CD14-positive monocyte (primary cell): ENCODE results near the gene SCAMP3. TPM values are rescaled to one million over a fixed set of nuclear protein-coding genes. Genes with fewer than 3 reads are reported as not detected.

Source experiments
- DNase-seq, 3 donors: peaks; one replicate each; pipeline ENCODE4 v3.0.0-alpha.2; 2011 to 2022
- H2AFZ ChIP-seq: 2 replicates; pipeline ENCODE4 v1.6.0; 2012; ENCODE audit warnings: mild to moderate bottlenecking, low read depth, low read length, inconsistent platforms; ENCODE audit not compliant: insufficient read depth, poor library complexity, severe bottlenecking
- H3K27ac ChIP-seq, 2 donors: 1 replicate in 1 of 2; 2 replicates in 1 of 2; pipeline ENCODE4 v1.5.1; 2012 to 2013; ENCODE audit warnings: low read length in 2 of 2, control low read depth in 1 of 2, inconsistent platforms in 1 of 2, low read depth in 1 of 2, mild to moderate bottlenecking in 1 of 2
- H3K27me3 ChIP-seq, 2 donors: one replicate each; pipeline versions ENCODE4 v1.6.0 to v1.6.1; 2011 to 2013; ENCODE audit warnings: low read length in 2 of 2; ENCODE audit not compliant: control insufficient read depth in 2 of 2, insufficient read depth in 2 of 2
- H3K36me3 ChIP-seq, 2 donors: replicated peaks in 1 of 2; 1 replicate in 1 of 2; 2 replicates in 1 of 2; pipeline versions ENCODE4 v1.5.1 to v1.6.1; 2012 to 2013; ENCODE audit warnings: low read length in 2 of 2, control low read depth in 1 of 2, inconsistent platforms in 1 of 2, mild to moderate bottlenecking in 1 of 2; ENCODE audit not compliant: insufficient read depth in 2 of 2, control insufficient read depth in 1 of 2
- H3K4me1 ChIP-seq, 2 donors: 1 replicate in 1 of 2; 2 replicates in 1 of 2; pipeline versions ENCODE4 v1.5.1 to v1.6.1; 2012 to 2013; ENCODE audit warnings: low read length in 2 of 2, control low read depth in 1 of 2, inconsistent platforms in 1 of 2, mild to moderate bottlenecking in 1 of 2, moderate library complexity in 1 of 2; ENCODE audit not compliant: insufficient read depth in 2 of 2, control insufficient read depth in 1 of 2
- H3K4me2 ChIP-seq: replicated peaks from 2 replicates; pipeline ENCODE3; 2012; ENCODE audit warnings: low read length, moderate library complexity, mild to moderate bottlenecking; ENCODE audit not compliant: poor library complexity, severe bottlenecking; ENCODE audit errors: extremely low read depth
- H3K4me3 ChIP-seq, 3 experiments: fragments of 200-600 bp in 1 of 3; sonication (generic) in 1 of 3; replicated peaks in 1 of 3; 1 replicate in 2 of 3; 2 replicates in 1 of 3; pipeline ENCODE4 v1.5.1; 2011 to 2013; ENCODE audit warnings: low read length in 3 of 3, mild to moderate bottlenecking in 3 of 3, control low read depth in 2 of 3, low read depth in 2 of 3, inconsistent platforms in 1 of 3, moderate library complexity in 1 of 3
- H3K79me2 ChIP-seq: 2 replicates; pipeline ENCODE4 v1.6.0; 2012; ENCODE audit warnings: mild to moderate bottlenecking, control low read depth, inconsistent platforms, low read length, moderate library complexity; ENCODE audit not compliant: insufficient read depth
- H3K9ac ChIP-seq: 2 replicates; pipeline ENCODE4 v1.6.0; 2017; ENCODE audit warnings: low read length, mild to moderate bottlenecking; ENCODE audit not compliant: insufficient read depth, poor library complexity, severe bottlenecking
- H3K9me3 ChIP-seq, 2 donors: replicated peaks in 1 of 2; 1 replicate in 1 of 2; 2 replicates in 1 of 2; pipeline versions ENCODE4 v1.5.1 to v1.6.1; 2012 to 2013; ENCODE audit warnings: low read length in 2 of 2, control low read depth in 1 of 2; ENCODE audit not compliant: control insufficient read depth in 1 of 2, insufficient read depth in 1 of 2
- H4K20me1 ChIP-seq: 2 replicates; pipeline ENCODE4 v1.6.0; 2012; ENCODE audit warnings: mild to moderate bottlenecking, low read length, control low read depth, moderate library complexity; ENCODE audit not compliant: insufficient read depth
- H3K27ac Mint-ChIP-seq, 7 donors: one replicate each; pipeline ENCODE4 v1.8.0; 2020; ENCODE audit warnings: mild to moderate bottlenecking in 7 of 7, mixed read lengths in 7 of 7, moderate library complexity in 6 of 7, inconsistent platforms in 2 of 7
- H3K27me3 Mint-ChIP-seq, 3 donors: one replicate each; pipeline ENCODE4 v1.8.0; 2021 to 2022; ENCODE audit warnings: low read depth in 3 of 3, mild to moderate bottlenecking in 3 of 3, mixed read lengths in 3 of 3, moderate library complexity in 3 of 3, inconsistent platforms in 1 of 3
- H3K36me3 Mint-ChIP-seq, 2 donors: one replicate each; pipeline ENCODE4 v1.8.0; 2020; ENCODE audit warnings: mixed read lengths in 2 of 2, inconsistent platforms in 1 of 2, mild to moderate bottlenecking in 1 of 2
- H3K4me1 Mint-ChIP-seq: one replicate; pipeline ENCODE4 v1.8.0; 2020; ENCODE audit warnings: mild to moderate bottlenecking, mixed read lengths
- H3K4me3 Mint-ChIP-seq, 2 donors: one replicate each; pipeline ENCODE4 v1.8.0; 2020; ENCODE audit warnings: mild to moderate bottlenecking in 2 of 2, mixed read lengths in 2 of 2, moderate library complexity in 1 of 2
- H3K9me3 Mint-ChIP-seq, 7 donors: one replicate each; pipeline ENCODE4 v1.8.0; 2020 to 2022; ENCODE audit warnings: mixed read lengths in 7 of 7, mild to moderate bottlenecking in 6 of 7, moderate library complexity in 6 of 7, inconsistent platforms in 2 of 7
- WGBS: methylation state at CpG from one replicate; pipeline ENCODE4 v1.1.5; 2013; ENCODE audit warnings: missing lambda C conversion rate; ENCODE audit not compliant: insufficient coverage; 5-methylcytosine and 5-hydroxymethylcytosine counted together
- intact Hi-C, 2 donors: fragments of 100-400 bp; cut with micrococcal nuclease; formaldehyde crosslinking; loops; one replicate each; pipeline versions ENCODE4 v1.15.0 to v1.15.1; 2023
- polyA plus RNA-seq, 3 donors: library from polyadenylated mRNA; depleted of rRNA in 1 of 3; unstranded in 2 of 3; stranded (reverse) in 1 of 3; fragments of 300-500 nt in 2 of 3; fragments of >200 nt in 1 of 3; fragmentation: Illumina TruSeq in 2 of 3; gene quantifications; 1 replicate in 2 of 3; 2 replicates in 1 of 3; pipeline ENCODE4 v1.2.3, GENCODE V29; 2012 to 2021
- TF ChIP-seq, protein P1 (sequence below): fragments of 200-600 bp; IDR thresholded peaks from one replicate; pipeline ENCODE4 v1.8.0; 2022; ENCODE audit warnings: antibody characterized with exemption, mild to moderate bottlenecking

Gene SCAMP3
- polyA plus RNA-seq, 3 donors = 54.9 to 69.8 (median 64.9) TPM

DNA sequence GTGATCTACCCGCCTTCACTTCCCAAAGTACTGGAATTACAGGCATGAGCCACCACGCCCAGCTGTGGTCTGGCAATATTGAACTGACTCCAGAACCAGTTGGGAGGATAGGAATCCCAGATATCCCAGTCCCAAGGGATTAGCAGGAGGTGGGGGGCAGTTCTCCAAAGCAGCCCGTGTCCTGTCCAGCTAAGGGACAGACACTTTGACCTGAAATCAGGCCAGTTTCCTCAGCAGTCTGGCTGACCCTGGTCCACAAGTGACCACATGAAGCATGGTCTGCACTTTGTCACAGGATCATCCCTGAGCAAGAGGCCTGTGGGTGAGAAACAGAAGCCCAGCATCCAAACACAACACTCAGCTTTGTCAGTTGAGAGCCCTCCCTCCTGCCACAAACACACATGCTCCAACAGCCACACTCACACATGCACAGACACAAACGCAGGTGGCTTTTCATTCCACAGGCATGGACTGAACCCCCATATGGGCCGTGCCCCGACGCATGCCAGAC is 43.8 kb upstream of the SCAMP3 start:
- peaks cover 23% of the 10 kb centered on the region for H3K79me2 ChIP-seq
- Mint-ChIP-seq H3K36me3 (peaks cover 0 to 5% of the 10 kb centered on the region in 2 donors), H3K27me3 (peaks cover 2 to 6% (median 2%) of the 10 kb centered on the region in 3 donors), H3K9me3 (no peaks in the 10 kb centered on the region), H3K4me1 (peaks cover 29% of the 10 kb centered on the region), H3K4me3 (no peak overlapping the region), H3K27ac (no peak overlapping the region)
- H3K27me3 ChIP-seq = no peaks in the 10 kb centered on the region
- no peaks in the 10 kb centered on the region for H3K36me3 ChIP-seq
- H3K4me3 ChIP-seq = no peak overlapping the region
- peaks cover 19 to 23% of the 10 kb centered on the region in 2 donors for H3K4me1 ChIP-seq
- no peaks in the 10 kb centered on the region for H3K9me3 ChIP-seq
- intact Hi-C loops = loop anchor here in 1 of 2 donors (5.0 kb wide), 1 partner anchor 99 kb away; the partner anchor contains the start of genes MTX1 and THBS3
- no peak overlapping the region for H3K27ac ChIP-seq
- H2AFZ ChIP-seq = no peak overlapping the region
- H3K4me2 ChIP-seq = no peak overlapping the region
- 96% methylated on average over 4 of the region's 7 CpGs for WGBS
- H4K20me1 ChIP-seq = no peaks in the 10 kb centered on the region
- TF ChIP-seq, protein P1, sequence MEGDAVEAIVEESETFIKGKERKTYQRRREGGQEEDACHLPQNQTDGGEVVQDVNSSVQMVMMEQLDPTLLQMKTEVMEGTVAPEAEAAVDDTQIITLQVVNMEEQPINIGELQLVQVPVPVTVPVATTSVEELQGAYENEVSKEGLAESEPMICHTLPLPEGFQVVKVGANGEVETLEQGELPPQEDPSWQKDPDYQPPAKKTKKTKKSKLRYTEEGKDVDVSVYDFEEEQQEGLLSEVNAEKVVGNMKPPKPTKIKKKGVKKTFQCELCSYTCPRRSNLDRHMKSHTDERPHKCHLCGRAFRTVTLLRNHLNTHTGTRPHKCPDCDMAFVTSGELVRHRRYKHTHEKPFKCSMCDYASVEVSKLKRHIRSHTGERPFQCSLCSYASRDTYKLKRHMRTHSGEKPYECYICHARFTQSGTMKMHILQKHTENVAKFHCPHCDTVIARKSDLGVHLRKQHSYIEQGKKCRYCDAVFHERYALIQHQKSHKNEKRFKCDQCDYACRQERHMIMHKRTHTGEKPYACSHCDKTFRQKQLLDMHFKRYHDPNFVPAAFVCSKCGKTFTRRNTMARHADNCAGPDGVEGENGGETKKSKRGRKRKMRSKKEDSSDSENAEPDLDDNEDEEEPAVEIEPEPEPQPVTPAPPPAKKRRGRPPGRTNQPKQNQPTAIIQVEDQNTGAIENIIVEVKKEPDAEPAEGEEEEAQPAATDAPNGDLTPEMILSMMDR = no peak
- no peak for DNase-seq
- no peak overlapping the region for H3K9ac ChIP-seq

DNA sequence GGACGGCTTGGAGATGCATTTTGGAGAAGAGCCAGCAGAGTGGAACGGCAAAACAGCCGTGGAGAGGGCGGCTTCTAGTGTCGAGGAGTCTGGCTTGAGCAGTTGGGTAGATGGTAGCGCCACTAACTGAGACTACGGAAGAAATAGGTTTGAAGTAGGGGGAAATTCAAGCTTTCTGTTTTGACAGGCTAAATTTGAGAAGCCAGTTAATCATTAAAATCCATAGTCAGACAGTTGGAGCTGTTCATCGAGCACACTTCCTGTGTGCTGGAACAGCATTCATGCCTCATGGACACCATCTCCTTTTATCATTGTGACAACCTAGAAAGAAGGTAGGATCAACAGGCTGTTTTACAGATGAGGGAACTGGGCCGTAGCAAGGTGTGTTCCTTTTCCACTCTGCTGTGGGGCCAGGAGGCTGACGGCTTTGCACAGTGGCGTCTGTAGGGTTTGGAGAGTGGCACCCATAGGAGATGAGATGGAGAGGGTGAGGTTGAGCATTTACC is 42.5 kb upstream of the SCAMP3 start:
- Mint-ChIP-seq H3K27ac (no peak overlapping the region), H3K9me3 (no peaks in the 10 kb centered on the region), H3K4me3 (no peak overlapping the region), H3K27me3 (peaks cover 2 to 6% (median 2%) of the 10 kb centered on the region in 3 donors), H3K36me3 (no peaks in the 10 kb centered on the region), H3K4me1 (peaks cover 17% of the 10 kb centered on the region)
- H3K4me2 ChIP-seq = no peak overlapping the region
- no peaks in the 10 kb centered on the region for H3K36me3 ChIP-seq
- WGBS = 92% methylated on average over 7 of the region's 11 CpGs
- H3K4me1 ChIP-seq = peaks cover 14 to 16% of the 10 kb centered on the region in 2 donors
- intact Hi-C loops = loop anchor here in 1 of 2 donors (5.0 kb wide), 1 partner anchor 97 kb away; the partner anchor contains the start of genes MTX1 and THBS3
- TF ChIP-seq, protein P1 = no peak
- H3K27ac ChIP-seq = no peak overlapping the region
- no peak for DNase-seq
- no peak overlapping the region for H3K9ac ChIP-seq
- peaks cover 10% of the 10 kb centered on the region for H3K79me2 ChIP-seq
- H3K4me3 ChIP-seq = no peak overlapping the region
- no peaks in the 10 kb centered on the region for H3K27me3 ChIP-seq
- no peaks in the 10 kb centered on the region for H3K9me3 ChIP-seq
- no peak overlapping the region for H2AFZ ChIP-seq
- H4K20me1 ChIP-seq = no peaks in the 10 kb centered on the region
